ENCODE data around the gene GALNTL6. TPM values are rescaled to one million over a fixed set of nuclear protein-coding genes. Genes with fewer than 3 reads are reported as not detected.

Gene GALNTL6
- total and polyA plus RNA-seq, 2 experiments from 2014 or later: 0.38 to 0.40 TPM

DNA sequence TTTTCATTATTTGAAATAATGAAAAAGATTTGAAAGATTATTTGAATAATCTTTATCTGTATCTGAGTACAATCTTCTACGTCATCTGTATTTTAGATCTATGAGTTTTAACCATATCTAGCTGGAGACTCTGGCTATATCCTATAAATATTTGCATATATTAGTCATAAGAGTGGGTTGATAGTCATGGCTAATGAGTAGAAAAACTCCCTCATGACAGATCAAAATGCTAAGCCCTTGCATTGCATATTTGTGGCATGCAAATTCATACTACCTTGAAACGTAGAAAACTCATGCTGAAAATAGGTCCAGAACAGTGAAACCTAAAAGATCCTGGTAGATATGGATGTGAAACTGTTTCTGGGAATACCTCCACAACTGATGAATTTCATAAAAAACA is 291.3 kb downstream of the GALNTL6 start (continued):
- TF ChIP-seq, protein P1, sequence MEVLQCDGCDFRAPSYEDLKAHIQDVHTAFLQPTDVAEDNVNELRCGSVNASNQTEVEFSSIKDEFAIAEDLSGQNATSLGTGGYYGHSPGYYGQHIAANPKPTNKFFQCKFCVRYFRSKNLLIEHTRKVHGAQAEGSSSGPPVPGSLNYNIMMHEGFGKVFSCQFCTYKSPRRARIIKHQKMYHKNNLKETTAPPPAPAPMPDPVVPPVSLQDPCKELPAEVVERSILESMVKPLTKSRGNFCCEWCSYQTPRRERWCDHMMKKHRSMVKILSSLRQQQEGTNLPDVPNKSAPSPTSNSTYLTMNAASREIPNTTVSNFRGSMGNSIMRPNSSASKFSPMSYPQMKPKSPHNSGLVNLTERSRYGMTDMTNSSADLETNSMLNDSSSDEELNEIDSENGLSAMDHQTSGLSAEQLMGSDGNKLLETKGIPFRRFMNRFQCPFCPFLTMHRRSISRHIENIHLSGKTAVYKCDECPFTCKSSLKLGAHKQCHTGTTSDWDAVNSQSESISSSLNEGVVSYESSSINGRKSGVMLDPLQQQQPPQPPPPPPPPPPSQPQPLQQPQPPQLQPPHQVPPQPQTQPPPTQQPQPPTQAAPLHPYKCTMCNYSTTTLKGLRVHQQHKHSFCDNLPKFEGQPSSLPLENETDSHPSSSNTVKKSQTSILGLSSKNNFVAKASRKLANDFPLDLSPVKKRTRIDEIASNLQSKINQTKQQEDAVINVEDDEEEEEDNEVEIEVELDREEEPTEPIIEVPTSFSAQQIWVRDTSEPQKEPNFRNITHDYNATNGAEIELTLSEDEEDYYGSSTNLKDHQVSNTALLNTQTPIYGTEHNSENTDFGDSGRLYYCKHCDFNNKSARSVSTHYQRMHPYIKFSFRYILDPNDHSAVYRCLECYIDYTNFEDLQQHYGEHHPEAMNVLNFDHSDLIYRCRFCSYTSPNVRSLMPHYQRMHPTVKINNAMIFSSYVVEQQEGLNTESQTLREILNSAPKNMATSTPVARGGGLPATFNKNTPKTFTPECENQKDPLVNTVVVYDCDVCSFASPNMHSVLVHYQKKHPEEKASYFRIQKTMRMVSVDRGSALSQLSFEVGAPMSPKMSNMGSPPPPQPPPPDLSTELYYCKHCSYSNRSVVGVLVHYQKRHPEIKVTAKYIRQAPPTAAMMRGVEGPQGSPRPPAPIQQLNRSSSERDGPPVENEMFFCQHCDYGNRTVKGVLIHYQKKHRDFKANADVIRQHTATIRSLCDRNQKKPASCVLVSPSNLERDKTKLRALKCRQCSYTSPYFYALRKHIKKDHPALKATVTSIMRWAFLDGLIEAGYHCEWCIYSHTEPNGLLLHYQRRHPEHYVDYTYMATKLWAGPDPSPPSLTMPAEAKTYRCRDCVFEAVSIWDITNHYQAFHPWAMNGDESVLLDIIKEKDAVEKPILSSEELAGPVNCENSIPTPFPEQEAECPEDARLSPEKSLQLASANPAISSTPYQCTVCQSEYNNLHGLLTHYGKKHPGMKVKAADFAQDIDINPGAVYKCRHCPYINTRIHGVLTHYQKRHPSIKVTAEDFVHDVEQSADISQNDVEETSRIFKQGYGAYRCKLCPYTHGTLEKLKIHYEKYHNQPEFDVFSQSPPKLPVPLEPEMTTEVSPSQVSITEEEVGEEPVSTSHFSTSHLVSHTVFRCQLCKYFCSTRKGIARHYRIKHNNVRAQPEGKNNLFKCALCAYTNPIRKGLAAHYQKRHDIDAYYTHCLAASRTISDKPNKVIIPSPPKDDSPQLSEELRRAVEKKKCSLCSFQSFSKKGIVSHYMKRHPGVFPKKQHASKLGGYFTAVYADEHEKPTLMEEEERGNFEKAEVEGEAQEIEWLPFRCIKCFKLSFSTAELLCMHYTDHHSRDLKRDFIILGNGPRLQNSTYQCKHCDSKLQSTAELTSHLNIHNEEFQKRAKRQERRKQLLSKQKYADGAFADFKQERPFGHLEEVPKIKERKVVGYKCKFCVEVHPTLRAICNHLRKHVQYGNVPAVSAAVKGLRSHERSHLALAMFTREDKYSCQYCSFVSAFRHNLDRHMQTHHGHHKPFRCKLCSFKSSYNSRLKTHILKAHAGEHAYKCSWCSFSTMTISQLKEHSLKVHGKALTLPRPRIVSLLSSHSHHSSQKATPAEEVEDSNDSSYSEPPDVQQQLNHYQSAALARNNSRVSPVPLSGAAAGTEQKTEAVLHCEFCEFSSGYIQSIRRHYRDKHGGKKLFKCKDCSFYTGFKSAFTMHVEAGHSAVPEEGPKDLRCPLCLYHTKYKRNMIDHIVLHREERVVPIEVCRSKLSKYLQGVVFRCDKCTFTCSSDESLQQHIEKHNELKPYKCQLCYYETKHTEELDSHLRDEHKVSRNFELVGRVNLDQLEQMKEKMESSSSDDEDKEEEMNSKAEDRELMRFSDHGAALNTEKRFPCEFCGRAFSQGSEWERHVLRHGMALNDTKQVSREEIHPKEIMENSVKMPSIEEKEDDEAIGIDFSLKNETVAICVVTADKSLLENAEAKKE (CRISPR knock-in tag; IDR thresholded peaks at IDR 0.05): no peak
- TF ChIP-seq ZNF331 (CRISPR knock-in tag; IDR thresholded peaks at IDR 0.05; ENCODE audit: low read depth) (no peak), EZH2 (IDR thresholded peaks at IDR 0.05; ENCODE audit: low read depth, unreplicated experiment) (no peak), CREB1 (CRISPR knock-in tag; IDR thresholded peaks at IDR 0.05; ENCODE audit: low read depth) (no peak), POLR2AphosphoS5 (IDR thresholded peaks at IDR 0.05; ENCODE audit: low read depth) (no peak), ZNF114 (CRISPR knock-in tag; IDR thresholded peaks at IDR 0.05) (no peak), JUNB (IDR thresholded peaks at IDR 0.05; ENCODE audit: unreplicated experiment) (no peak)

DNA sequence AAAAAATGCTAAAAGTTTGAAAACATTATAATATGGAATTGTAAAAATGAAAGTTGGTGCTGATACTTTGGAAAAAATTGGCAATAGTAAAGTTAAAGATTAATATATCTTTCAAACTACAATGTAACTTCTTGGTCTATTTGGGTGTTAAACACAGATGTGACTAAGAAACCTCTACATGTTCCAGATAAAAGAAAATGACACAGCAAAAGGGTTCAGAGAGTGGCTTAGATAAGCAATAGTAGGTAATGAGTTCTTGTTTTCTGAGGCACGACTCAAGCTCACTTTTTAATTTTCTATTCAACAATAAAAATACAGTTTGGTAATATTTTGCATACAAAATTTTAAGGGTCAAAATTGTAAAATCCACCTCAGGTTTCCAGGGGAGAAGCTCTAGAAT is 292.7 kb downstream of the GALNTL6 start:
- peaks cover 3% of the 10 kb centered on the region; the same call in 1 of the 2 replicates for H3K9me2 ChIP-seq (ENCODE audit: insufficient read depth)
- H3K4me2 ChIP-seq: no peak overlapping the region
- H4K20me1 ChIP-seq (replicated peaks; ENCODE audit: insufficient read depth): no peaks in the 10 kb centered on the region
- no peak overlapping the region for H2AFZ ChIP-seq
- H3K27me3 ChIP-seq (ENCODE audit: insufficient read depth): no peaks in the 10 kb centered on the region
- ATAC-seq (no peak), DNase-seq (ENCODE audit: low spot score) (no peak)
- TF ChIP-seq CREB1 (CRISPR knock-in tag; IDR thresholded peaks at IDR 0.05; ENCODE audit: low read depth): no peak
- no peak overlapping the region for H3K4me3 ChIP-seq
- H3K27ac ChIP-seq (ENCODE audit: low read depth): no peak overlapping the region
- H3F3A ChIP-seq (replicated peaks; ENCODE audit: low read depth): no peaks in the 10 kb centered on the region
- Mint-ChIP-seq H3K4me1 (no peaks in the 10 kb centered on the region), H3K4me3 (no peak overlapping the region), H3K27ac (no peak overlapping the region), H3K27me3 (ENCODE audit: insufficient read depth, low read depth, poor library complexity) (no peaks in the 10 kb centered on the region), H3K9me3 (no peaks in the 10 kb centered on the region; the same call in 2 of the 3 replicates), H3K36me3 (ENCODE audit: low read depth) (no peaks in the 10 kb centered on the region)
- H3K79me2 ChIP-seq (replicated peaks; ENCODE audit: insufficient read depth): no peaks in the 10 kb centered on the region
- H3K36me3 ChIP-seq (ENCODE audit: insufficient read depth): no peaks in the 10 kb centered on the region
- H3K4me1 ChIP-seq (ENCODE audit: insufficient read depth): no peaks in the 10 kb centered on the region
